HG02938 (cell line): ENCODE measurements around the gene PTPRK.

ENCODE experiments used
- ATAC-seq: cut with Tn5 transposase; IDR thresholded peaks from one replicate; pipeline ENCODE4 v1.9.1; 2021; ENCODE audit warnings: mild to moderate bottlenecking, moderate library complexity; ENCODE audit not compliant: unreplicated experiment

PTPRK gene

DNA sequence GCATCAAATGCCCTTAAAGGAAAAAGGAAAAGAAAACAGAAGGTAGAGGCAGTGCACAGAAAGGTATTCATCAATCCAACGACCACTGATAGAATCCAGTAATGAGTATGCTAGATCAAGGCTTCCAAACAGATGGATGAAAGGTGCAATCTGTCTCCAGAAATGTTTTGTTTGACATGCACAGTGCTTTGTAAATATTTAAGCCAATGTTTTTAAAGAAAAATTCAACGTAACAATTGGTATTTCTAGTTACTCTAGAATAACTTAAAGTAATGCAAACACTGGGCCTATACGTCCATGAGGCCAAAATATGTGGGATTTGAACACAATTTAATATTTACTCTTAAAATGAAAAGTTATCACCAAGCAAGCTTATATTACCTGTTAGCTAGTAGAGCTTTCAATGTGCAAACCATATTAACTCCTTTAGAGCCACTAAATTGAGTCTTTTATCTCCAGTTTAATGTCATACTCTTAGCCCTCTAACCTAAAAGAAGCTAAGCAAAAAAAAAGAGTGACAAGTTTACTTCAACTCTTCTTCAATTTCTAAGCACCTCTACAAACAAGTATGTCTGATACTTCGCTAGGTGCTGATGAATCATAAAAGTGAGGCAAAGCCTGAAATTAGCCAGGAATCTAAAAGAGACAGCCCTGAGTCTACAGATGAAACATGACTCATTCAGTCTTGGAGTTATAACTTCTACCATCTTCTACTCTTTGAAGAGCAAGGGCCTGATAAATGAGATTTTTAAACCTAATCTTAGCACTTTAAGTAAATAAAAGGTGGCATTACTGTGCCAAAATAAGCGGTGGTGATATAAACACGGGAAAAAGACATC, 169.8 kb downstream of the PTPRK start:
- no peak for ATAC-seq

- ATAC-seq: no peak
These were observed 173.3 kb downstream of the PTPRK start for GRCh38 chr6:128347123-128347522.

GRCh38 chr6:128346569-128346968, 173.8 kb downstream of the PTPRK start:
- ATAC-seq: no peak

- no peak for ATAC-seq
These were observed 175.1 kb downstream of the PTPRK start for GRCh38 chr6:128345278-128345677.

GRCh38 chr6:128343706-128344105, 176.7 kb downstream of the PTPRK start:
- ATAC-seq: no peak

- ATAC-seq: no peak
These were observed 180.6 kb downstream of the PTPRK start for GRCh38 chr6:128339635-128340450.

- no peak for ATAC-seq
These were observed 182.8 kb downstream of the PTPRK start for GRCh38 chr6:128337619-128338018.

DNA sequence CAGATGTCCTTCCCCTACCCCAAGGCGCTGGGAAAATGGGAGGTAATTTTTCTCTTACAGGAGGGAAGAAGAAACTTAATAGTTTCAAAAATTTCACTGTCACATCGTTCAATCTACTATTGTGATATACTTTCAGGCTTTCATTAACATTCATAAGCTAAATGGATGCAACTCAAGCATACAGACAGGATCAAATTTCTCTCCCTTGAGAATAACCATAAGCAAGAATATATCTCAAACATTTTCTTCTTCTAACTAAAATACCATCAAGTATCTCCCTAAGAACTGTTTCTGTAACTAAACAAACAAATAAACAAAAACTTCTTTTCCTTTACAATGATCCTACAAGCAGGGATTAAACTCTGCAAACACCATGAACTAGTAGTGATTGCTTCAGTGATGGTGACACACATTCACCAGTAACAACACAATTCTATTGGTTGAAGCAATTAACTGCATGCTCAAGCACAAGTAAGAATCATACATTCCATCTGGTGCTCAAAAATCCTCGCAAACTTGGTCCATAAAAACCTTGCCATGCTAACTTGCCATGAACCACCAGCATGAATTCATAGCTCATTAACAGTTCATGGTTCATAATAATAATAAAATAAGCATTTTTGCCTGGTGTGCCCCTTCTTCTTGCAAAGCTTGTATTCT, 183.8 kb downstream of the PTPRK start:
- ATAC-seq: no peak

DNA sequence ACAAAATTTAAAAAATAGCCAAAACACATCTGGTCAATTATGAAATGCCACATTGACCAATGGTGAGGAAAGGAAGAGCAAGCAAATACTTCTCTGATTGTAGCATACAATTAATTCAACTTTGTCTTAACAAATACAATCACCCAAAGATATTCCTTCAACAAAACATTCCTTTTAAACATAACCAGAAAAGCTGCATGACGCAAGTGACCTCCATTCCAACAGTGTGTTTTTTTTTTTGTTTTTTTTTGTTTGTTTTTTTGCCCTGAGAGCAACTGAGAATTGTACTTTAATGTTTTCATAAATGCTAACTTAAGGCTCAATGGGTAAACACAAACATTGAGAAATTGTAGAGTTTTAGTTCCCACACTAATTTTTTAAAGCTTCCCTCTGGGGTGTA, 184.4 kb downstream of the PTPRK start:
- no peak for ATAC-seq

- ATAC-seq: no peak
These were observed 186.7 kb downstream of the PTPRK start for GRCh38 chr6:128333581-128334223.

GRCh38 chr6:128327890-128328289, 192.5 kb downstream of the PTPRK start:
- peak; percentile 93 for ATAC-seq

GRCh38 chr6:128323011-128323410, 197.4 kb downstream of the PTPRK start:
- ATAC-seq: no peak

GRCh38 chr6:128319946-128320345, 200.5 kb downstream of the PTPRK start:
- no peak for ATAC-seq

GRCh38 chr6:128319157-128319556, 201.2 kb downstream of the PTPRK start:
- ATAC-seq: no peak

- ATAC-seq: no peak
These were observed 204.0 kb downstream of the PTPRK start for GRCh38 chr6:128316258-128316929.

DNA sequence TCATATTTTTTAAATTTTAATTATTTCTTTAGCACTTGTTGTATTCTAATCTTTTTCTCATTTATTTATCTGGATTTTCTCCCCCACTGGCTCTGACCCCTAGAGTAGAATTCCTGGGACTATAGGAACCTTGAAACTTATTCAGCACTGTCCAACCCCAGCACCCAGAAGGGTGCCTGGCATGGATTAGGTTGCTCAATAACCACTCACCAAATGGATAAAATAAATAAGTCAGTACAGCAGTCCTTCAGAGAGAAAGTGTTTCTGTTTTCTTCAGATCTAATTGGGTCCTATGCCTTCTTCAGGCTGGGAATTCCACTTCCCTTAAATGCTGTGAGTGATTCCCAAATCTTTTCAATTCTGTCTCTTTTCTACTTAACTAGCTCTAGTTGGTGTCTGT, 206.2 kb downstream of the PTPRK start:
- no peak for ATAC-seq

- ATAC-seq: no peak
These were observed 208.3 kb downstream of the PTPRK start for GRCh38 chr6:128311944-128312570.

GRCh38 chr6:128310451-128310850, 209.9 kb downstream of the PTPRK start:
- no peak for ATAC-seq

GRCh38 chr6:128307671-128308070, 212.7 kb downstream of the PTPRK start:
- ATAC-seq: no peak

- no peak for ATAC-seq
These were observed 214.4 kb downstream of the PTPRK start for GRCh38 chr6:128305976-128306375.
